Mammary epithelial cell (primary cell): Measurements from ENCODE around the gene FAM120A.

Source experiments
- EZH2 ChIP-seq: IDR thresholded peaks from 2 replicates; pipeline ENCODE4 v1.6.1; 2012; ENCODE audit warnings: low read length, inconsistent platforms, borderline replicate concordance
- TF ChIP-seq, protein P1 (sequence below), 2 donors: IDR thresholded peaks in 1 of 2; conservative IDR thresholded peaks in 1 of 2; 2 replicates each; pipeline ENCODE4 v1.5.1; 2011 to 2012; ENCODE audit warnings: inconsistent platforms in 2 of 2, low read length in 2 of 2, mild to moderate bottlenecking in 2 of 2, control low read depth in 1 of 2, low read depth in 1 of 2; ENCODE audit not compliant: insufficient read depth in 1 of 2; ENCODE audit errors: extremely low read depth in 1 of 2

DNA sequence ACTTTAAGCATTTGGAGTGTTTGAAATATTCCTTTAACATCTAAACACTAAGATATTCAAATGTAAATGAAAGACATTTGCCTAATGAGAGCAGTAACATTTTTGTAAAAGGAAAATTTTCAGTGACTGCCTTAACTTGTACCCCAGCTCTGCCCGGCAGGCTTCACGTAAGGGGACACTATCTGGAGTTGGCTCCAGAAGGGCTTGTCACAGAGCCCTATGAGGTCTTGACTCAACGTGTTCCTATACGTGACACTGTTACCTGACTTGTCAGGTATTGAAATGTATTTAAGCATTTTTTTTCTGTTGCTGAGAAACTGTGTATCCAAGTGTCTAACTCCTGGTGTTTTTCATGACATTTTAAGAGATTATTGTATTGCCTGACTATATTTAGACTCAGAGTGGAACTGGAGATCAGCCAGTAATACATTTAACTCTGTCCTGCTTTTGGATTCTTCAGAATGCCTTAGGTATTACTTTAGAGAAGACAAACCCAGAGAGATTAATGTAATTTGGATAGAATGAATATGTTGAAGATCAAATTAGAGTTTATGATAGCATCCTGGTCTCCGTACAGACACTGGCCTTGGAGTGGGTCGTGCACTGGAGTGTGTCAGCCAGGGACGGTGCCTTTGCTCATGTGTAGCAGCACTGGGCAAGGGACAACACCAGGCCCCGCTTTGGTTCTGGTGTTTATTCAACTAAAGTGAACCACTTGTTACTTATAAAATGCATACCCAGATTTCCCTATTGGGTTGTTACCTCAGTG is 90.3 kb downstream of the FAM120A start:
- TF ChIP-seq, protein P1, sequence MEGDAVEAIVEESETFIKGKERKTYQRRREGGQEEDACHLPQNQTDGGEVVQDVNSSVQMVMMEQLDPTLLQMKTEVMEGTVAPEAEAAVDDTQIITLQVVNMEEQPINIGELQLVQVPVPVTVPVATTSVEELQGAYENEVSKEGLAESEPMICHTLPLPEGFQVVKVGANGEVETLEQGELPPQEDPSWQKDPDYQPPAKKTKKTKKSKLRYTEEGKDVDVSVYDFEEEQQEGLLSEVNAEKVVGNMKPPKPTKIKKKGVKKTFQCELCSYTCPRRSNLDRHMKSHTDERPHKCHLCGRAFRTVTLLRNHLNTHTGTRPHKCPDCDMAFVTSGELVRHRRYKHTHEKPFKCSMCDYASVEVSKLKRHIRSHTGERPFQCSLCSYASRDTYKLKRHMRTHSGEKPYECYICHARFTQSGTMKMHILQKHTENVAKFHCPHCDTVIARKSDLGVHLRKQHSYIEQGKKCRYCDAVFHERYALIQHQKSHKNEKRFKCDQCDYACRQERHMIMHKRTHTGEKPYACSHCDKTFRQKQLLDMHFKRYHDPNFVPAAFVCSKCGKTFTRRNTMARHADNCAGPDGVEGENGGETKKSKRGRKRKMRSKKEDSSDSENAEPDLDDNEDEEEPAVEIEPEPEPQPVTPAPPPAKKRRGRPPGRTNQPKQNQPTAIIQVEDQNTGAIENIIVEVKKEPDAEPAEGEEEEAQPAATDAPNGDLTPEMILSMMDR (conservative IDR thresholded peaks at IDR 0.05 in 1 of 2, IDR thresholded peaks at IDR 0.05 in 1 of 2; ENCODE audit: extremely low read depth in 1 of 2, insufficient read depth in 1 of 2, low read depth in 1 of 2, low read length in 2 of 2) = no peak
- no peak for TF ChIP-seq EZH2
